GM12872 (cell line): ENCODE data around the gene CD244.

ENCODE experiments used
- TF ChIP-seq, protein P1 (sequence below): IDR thresholded peaks from 3 replicates; pipeline ENCODE4 v1.5.1; 2011; ENCODE audit warnings: low read depth, mild to moderate bottlenecking, low read length, moderate library complexity; ENCODE audit not compliant: insufficient read depth

The CD244 gene

DNA sequence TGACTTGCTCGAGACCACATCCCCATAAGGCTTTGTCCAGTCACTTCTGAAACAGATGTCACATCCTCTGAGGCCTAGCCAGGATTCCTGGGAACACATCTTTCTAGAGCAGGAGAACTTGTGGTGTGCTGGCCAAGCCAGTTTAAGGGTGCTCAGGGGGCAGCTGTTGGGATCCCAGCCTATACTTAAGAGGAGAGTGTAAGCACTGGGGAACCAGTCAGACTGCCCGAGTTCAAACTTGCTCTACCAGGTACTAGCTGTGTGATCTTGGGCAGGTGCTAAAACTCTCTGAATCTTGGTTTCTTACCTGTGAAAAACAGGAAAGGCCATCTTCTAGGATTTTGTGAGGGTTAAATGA lies 82.3 kb downstream of the CD244 start:
- TF ChIP-seq, protein P1, sequence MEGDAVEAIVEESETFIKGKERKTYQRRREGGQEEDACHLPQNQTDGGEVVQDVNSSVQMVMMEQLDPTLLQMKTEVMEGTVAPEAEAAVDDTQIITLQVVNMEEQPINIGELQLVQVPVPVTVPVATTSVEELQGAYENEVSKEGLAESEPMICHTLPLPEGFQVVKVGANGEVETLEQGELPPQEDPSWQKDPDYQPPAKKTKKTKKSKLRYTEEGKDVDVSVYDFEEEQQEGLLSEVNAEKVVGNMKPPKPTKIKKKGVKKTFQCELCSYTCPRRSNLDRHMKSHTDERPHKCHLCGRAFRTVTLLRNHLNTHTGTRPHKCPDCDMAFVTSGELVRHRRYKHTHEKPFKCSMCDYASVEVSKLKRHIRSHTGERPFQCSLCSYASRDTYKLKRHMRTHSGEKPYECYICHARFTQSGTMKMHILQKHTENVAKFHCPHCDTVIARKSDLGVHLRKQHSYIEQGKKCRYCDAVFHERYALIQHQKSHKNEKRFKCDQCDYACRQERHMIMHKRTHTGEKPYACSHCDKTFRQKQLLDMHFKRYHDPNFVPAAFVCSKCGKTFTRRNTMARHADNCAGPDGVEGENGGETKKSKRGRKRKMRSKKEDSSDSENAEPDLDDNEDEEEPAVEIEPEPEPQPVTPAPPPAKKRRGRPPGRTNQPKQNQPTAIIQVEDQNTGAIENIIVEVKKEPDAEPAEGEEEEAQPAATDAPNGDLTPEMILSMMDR, result no peak
